Stimulated activated naive CD4-positive, alpha-beta T cell treated with Interleukin-2 at 50 U/mL for 16 hours (primary cell): ENCODE results near the gene PATJ.
"Not testable (repeated sequence)": the region's sequence is repeated elsewhere in the genome, so short reads cannot be mapped to it uniquely, and the experiment has no call there.

Experiments used
- DNase-seq: peaks from one replicate; lab custom pipeline; 2025; lab: John Stamatoyannopoulos, UW

The PATJ gene

GRCh38 chr1:62213075-62213914, 471.0 kb downstream of the PATJ start:
- no peak for DNase-seq

- DNase-seq: no peak
Observed at GRCh38 chr1:62218604-62219003, 476.3 kb downstream of the PATJ start.

DNA sequence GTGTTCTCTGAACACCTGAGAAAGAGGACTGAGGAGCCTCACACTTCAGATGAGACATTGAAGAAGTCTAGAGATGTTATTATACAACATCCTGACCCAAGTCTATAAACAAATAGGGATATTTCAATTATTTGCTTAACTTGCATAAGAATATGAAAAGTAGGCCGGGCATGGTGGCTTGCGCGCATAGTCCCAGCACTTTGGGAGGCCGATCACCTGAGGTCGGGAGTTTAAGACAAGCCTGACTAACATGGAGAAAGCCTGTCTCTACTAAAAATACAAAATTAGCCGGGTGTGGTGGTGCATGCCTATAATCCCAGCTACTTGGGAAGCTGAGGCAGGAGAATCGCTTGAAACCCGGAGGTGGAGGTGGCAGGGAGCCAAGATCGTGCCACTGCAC, 478.2 kb downstream of the PATJ start:
- not testable (repeated sequence) for DNase-seq

DNA sequence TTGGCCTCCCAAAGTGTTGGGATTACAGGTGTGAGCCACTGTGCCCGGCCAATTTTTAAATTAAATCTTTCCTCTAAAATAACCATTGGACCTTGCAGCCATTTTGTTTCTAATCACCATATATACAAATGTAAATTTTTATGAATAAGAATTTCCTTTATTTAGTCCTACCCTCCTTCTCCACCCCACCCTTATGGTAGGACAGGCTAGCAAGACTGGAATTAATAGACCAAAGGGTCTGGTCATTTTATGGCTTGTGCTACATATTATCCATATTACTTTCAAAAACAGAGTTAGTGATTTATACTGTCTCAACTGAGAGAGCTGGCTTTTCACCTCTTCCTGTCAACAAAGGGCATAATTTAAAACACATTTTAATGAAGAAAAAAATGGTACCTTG, 478.9 kb downstream of the PATJ start:
- DNase-seq: no peak

- DNase-seq: no peak
Observed at GRCh38 chr1:62222321-62222720, 480.0 kb downstream of the PATJ start.

GRCh38 chr1:62224182-62224581, 481.9 kb downstream of the PATJ start:
- no peak for DNase-seq

DNA sequence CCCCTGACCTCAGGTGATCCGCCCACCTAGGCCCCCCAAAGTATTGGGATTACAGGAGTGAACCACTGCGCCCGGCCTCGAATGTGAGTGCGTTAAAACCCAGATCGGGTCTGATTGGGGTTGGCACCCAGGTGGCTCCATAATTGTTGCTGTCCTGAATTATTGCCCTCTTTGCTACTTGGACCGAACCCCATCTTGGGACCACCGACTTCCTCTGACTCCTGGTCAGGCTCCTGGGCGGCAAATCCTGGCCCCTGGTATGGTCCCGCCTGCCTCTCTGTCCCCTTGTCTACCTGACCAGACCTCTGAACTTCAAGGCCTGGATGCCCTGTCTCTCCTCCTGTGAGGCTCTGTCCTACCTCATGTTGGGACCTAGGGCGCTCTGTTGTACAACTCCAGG, 485.2 kb downstream of the PATJ start:
- DNase-seq: no peak
